GM18526 (cell line): ENCODE measurements around the gene RCCD1.

Experiments used
- POLR2A ChIP-seq: IDR thresholded peaks from 3 replicates; pipeline ENCODE4 v1.6.1; 2011; ENCODE audit not compliant: insufficient read length; ENCODE audit errors: extremely low read depth

Gene RCCD1

DNA sequence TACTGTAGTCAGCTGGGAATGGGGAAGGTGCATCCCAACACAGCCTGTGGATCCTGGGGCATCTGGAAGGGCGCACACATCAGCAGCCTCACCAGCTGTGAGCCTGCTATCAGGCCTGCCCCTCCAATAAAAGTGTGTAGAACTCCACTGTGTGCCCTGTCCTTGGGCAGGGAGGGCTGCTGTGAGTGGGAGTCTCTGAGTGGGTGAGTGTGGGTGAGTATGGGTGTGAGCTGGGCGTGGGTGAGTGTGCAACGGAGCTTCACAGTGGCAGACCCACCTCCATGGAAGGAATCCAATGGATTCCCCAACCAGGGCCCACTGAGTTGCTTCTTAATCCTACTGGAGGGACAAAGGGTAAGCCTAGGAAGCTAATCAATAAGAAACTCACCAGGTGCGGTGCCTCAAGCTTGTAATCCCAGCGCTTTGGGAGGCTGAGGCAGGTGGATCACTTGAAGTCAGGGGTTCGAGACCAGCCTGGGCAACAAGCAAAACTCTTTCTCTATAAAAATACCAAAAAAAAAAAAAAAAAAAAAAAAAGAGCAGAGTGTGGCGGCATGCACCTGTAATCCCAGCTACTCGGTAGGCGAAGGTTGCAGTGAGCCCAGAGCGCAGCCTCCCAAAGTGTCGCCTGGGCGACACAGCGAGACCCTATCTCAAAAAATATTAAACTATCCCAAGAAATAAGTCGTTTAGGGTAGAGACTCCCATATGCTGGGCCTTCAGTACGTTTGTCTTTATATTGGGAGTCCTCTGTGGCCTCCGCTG lies 555 bp upstream of the RCCD1 start:
- no peak for TF ChIP-seq POLR2A

DNA sequence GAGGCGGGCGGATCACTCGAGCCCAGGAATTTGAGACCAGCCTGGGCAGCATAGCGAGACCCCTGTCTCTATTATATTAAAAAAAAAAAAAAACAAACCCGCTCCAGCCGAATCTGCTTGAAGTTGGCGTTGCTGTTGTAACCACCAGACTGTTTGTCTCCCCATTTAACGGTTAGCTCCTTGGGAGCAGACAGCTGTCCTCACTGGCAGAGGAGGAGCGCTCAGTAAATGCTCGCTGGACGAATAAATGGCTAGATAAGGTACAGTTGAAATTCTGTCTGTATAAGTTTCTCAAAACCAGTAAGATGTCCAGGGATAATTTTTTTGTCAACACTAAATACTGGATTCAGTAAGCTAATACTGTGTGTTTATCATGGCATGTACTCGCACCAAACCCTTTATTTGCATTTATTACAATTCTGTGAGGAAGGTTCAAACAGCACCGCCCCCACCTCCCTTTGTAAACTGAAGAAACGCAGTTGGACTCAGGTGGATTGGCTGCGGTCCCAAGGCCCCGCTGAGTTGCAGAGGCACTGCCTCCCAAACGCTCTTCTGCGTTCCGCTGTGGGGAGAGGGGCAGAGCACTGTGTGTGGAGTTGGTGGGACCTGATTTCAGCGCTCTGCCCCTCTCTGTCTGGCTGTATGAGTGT lies 1.1 kb downstream of the RCCD1 start:
- TF ChIP-seq POLR2A: no peak

GRCh38 chr15:90956274-90957030 lies 1.8 kb downstream of the RCCD1 start:
- TF ChIP-seq POLR2A: no peak

DNA sequence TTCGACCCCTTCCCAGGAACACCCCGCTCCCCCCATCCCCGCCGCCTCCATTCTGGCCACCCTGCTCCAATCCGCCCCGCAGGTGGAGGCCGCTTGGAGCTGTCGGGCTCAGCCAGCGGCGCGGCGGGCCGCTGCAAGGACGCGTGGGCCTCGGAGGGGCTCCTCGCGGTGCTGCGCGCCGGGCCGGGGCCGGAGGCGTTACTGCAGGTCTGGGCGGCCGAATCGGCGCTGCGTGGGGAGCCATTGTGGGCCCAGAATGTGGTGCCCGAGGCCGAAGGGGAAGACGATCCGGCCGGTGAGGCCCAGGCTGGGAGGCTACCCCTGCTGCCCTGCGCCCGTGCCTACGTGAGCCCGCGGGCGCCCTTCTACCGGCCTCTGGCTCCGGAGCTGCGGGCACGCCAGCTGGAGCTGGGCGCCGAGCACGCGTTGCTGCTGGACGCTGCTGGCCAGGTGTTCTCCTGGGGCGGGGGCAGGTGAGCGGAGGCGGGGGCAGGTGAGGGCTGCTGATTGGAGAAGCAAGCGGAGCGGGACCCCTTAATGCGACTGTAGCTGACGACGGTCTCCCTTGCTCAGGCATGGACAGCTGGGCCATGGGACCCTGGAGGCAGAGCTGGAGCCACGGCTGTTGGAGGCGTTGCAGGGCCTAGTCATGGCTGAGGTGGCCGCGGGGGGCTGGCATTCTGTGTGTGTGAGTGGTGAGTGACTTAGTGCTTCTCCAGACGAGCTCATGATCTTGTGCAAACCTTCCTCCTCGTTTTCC lies 2.5 kb downstream of the RCCD1 start:
- no peak for TF ChIP-seq POLR2A

- TF ChIP-seq POLR2A: no peak
Observed at GRCh38 chr15:90957791-90958190, 3.1 kb downstream of the RCCD1 start.

DNA sequence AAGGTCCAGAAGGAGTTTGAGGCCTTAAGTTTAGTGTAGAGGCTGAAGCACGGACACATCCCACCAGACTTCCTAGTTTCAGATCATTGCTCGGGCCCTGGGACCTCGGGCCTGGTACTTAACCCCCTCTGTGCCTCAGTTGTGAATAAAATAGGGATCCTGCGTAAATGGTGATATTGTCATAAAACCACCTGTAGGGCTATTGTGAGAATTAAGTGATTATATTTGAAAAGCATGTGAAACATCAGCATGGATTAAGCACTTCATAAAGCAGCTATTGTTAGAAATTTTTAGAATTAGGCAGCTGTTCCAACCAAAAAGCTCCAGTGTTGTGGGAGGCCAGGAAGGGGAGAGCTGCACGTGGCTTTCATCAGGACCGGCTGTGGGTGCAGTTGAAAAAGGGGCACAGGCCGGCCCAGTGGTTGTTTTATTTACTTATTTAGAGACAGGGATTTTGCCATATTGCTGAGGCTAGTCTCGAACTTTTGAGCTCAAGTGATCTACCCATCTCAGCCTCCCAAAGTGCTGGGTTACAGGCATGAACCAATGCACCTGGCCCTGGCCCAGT lies 4.4 kb downstream of the RCCD1 start:
- no peak for TF ChIP-seq POLR2A

DNA sequence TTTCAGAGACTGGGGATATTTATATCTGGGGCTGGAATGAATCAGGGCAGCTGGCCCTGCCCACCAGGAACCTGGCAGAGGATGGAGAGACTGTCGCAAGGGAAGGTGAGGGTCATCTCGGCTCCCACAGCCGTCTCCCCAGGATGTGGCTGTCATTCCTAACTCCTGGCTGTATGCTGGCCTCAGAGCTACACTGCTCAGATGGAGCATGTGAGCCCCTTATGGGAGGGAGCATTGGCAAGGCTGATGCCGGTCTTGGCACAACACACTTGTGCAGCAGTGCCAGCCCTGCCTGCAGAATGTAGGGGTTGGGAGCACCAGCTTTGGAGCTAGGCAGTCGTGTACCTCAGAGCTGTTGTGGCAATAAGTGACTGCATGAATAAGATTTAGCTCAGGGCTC lies 5.2 kb downstream of the RCCD1 start:
- TF ChIP-seq POLR2A: no peak

DNA sequence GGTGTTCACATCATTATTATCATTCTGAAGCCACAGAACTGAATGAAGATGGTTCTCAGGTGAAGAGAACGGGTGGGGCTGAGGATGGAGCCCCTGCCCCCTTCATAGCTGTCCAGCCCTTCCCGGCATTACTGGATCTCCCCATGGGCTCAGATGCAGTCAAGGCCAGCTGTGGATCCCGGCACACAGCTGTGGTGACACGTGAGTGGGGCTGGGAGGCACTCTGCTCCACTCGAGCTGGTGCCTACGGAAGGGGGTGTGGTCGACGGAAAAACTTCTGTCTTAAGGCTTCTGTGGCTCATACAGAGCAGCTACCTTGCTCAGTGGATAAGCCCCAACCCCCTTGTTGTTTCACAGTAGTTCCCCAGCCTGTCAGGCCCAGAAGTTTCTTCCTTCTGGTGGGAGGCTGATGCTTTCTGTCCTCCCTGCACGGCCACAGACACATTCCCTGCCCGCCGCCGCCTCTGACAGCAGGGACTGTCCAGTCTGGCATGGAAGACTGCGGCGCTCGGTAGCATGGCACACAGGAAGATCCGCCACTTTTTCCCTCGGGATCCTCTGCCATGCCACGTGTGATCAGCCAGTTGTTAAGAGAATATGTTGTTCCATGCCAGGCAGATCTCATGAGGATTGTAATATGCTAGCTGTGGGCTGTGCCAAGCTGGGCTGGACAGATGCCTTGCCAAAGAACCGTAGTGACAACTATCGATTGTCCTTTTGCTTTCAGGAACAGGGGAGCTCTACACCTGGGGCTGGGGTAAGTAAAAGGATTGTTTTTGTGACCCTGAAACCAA lies 5.8 kb downstream of the RCCD1 start:
- no peak for TF ChIP-seq POLR2A

DNA sequence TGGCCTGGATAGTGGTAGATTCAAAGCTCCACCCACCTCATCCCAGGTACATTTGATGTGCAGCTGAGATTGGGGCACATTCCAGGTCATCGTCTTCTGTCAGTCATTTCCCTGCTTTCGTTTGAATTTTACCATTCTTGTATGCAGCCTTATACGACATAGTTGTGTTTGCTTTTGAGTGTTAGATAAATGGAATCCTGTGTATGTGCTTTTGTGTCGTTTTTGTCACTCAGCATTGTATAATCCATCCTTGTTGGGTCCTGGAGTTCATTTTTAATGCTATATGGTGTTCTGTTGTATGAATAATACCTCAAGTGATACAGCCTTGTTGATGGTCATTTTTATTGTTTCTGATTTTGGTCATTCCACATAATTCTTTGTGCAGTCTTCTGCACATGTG lies 7.3 kb downstream of the RCCD1 start:
- no peak for TF ChIP-seq POLR2A

DNA sequence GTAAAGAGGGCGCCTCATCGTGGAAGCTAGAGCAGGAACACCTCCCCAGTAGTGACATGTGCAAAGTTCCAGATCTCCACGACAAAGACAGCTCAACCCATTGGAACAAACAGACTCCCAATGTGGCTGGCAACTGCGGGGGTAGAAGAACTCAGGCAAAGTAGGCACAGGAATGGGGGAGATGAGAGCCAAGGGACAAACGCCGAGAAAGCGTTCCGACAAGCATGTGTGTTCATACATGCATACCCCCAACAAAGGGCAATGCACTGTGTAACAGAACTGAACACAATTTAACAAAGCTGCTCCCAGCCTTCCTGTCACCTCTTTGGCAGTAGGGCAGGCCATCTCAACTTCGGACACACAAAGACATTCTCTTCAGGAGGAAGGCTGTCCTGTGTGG lies 11.6 kb downstream of the RCCD1 start:
- TF ChIP-seq POLR2A: no peak

GRCh38 chr15:90967206-90967605 lies 12.5 kb downstream of the RCCD1 start:
- no peak for TF ChIP-seq POLR2A

GRCh38 chr15:90968434-90968833 lies 13.8 kb downstream of the RCCD1 start:
- TF ChIP-seq POLR2A: no peak

- no peak for TF ChIP-seq POLR2A
Observed at GRCh38 chr15:90970274-90970673, 15.6 kb downstream of the RCCD1 start.

DNA sequence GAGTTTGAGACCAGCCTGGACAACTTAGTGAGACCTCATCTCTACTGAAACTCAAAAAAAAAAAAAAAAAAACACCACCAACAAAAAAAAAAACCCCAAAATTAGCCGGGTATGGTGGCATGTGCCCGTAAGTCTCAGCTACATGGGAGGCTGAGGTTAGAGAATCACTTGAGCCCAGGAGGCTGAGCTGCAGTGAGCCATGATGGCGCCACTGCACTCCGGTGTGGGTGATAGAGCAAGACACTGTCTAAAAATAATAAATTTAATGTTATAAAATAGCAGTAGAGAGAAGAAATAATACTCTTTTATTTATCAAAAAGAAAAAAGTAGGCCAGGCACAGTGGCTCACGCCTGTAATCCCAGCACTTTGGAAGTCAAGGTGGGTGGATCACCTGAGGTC lies 17.4 kb downstream of the RCCD1 start:
- no peak for TF ChIP-seq POLR2A
